HG03060 (cell line): ENCODE measurements around the gene DISP1.

Experiments
- ATAC-seq: cut with Tn5 transposase; IDR thresholded peaks from one replicate; pipeline ENCODE4 v1.9.1; 2021; ENCODE audit warnings: low read depth, moderate number of reproducible peaks; ENCODE audit not compliant: unreplicated experiment

The DISP1 gene

GRCh38 chr1:222814536-222815439 is at the start of gene DISP1:
DISP1 (plus strand) TSS chr1:222815039; CDS start chr1:222942824, 127,785 bp downstream.
- peak; percentile 77 for ATAC-seq

- no peak for ATAC-seq
Measured at GRCh38 chr1:222767152-222767571, 47.7 kb upstream of the DISP1 start.

GRCh38 chr1:222768592-222768991 is 46.2 kb upstream of the DISP1 start:
- ATAC-seq, result no peak

- ATAC-seq, result no peak
Measured at GRCh38 chr1:222769181-222769580, 45.7 kb upstream of the DISP1 start.

GRCh38 chr1:222769971-222770620 is 44.7 kb upstream of the DISP1 start:
- no peak for ATAC-seq

GRCh38 chr1:222772996-222773379 is 41.9 kb upstream of the DISP1 start:
- peak; percentile 73 for ATAC-seq

- no peak for ATAC-seq
Measured at GRCh38 chr1:222777463-222777862, 37.4 kb upstream of the DISP1 start.

GRCh38 chr1:222777977-222778376 is 36.9 kb upstream of the DISP1 start:
- ATAC-seq, result no peak

- no peak for ATAC-seq
Measured at GRCh38 chr1:222781251-222781650, 33.6 kb upstream of the DISP1 start.

- no peak for ATAC-seq
Measured at GRCh38 chr1:222783051-222783450, 31.8 kb upstream of the DISP1 start.

- ATAC-seq, result no peak
Measured at GRCh38 chr1:222784371-222784770, 30.5 kb upstream of the DISP1 start.

- ATAC-seq, result no peak
Measured at GRCh38 chr1:222784916-222785315, 29.9 kb upstream of the DISP1 start.

- no peak for ATAC-seq
Measured at GRCh38 chr1:222785529-222785928, 29.3 kb upstream of the DISP1 start.

- ATAC-seq, result no peak
Measured at GRCh38 chr1:222786121-222786520, 28.7 kb upstream of the DISP1 start.

GRCh38 chr1:222787729-222788128 is 27.1 kb upstream of the DISP1 start:
- no peak for ATAC-seq

GRCh38 chr1:222788402-222789156 is 26.3 kb upstream of the DISP1 start:
- ATAC-seq, result peak; percentile 42

- no peak for ATAC-seq
Measured at GRCh38 chr1:222790115-222790514, 24.7 kb upstream of the DISP1 start.

- ATAC-seq, result no peak
Measured at GRCh38 chr1:222790520-222790919, 24.3 kb upstream of the DISP1 start.

GRCh38 chr1:222791006-222791710 is 23.7 kb upstream of the DISP1 start:
- no peak for ATAC-seq

- no peak for ATAC-seq
Measured at GRCh38 chr1:222792744-222793143, 22.1 kb upstream of the DISP1 start.
